ENCODE measurements around the gene SFXN2.
"Not testable (repeated sequence)": the region's sequence is repeated elsewhere in the genome, so short reads cannot be mapped to it uniquely, and the experiment has no call there.

The SFXN2 gene

DNA sequence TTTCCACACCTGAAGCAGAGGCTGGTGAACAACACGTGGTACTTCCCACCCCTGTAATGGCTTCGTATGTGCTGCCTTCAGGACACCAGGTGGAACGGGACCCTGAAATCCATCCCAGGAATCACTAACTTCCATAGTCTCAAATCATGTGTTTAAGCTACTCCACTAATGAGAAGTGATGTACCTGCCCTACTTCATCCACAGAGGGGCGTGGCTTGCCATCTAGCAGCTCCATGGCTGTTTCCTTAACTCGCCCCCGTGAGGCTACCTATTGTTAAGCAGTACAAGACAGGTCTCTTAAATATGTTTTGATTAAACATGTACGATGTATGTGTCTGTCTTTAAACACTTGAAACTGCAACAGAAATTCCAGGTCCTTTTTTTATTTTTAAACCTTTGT lies 32.0 kb upstream of the SFXN2 start:
- DNase-seq = no peak

DNA sequence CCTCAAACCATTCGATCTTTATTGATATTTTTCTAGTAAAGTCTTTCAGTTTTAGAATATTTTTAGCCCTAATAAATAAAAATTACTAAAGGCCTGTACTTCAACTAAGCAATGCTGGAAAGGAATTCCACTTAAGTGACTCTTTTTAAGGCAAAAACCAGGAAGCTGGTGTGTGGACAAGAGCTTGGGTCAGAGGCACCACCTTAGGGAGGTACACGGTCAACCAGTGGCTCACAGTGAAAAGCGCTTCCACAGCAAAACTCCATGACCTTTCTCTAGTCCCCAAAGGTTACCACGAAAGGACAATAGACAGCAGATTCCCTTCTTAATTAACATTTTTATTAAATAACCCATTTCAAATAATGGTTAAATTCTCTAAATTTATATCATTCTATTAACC lies 31.5 kb upstream of the SFXN2 start:
- no peak for DNase-seq

GRCh38 chr10:102683736-102684135 lies 30.7 kb upstream of the SFXN2 start:
- DNase-seq = no peak

GRCh38 chr10:102691285-102692066 lies 23.0 kb upstream of the SFXN2 start:
- DNase-seq = no peak

- not testable (repeated sequence) for DNase-seq
Measured at GRCh38 chr10:102695401-102695800, 19.0 kb upstream of the SFXN2 start.

GRCh38 chr10:102696736-102697135 lies 17.7 kb upstream of the SFXN2 start:
- no peak for DNase-seq

- no peak for DNase-seq
Measured at GRCh38 chr10:102698894-102699293, 15.5 kb upstream of the SFXN2 start.

DNA sequence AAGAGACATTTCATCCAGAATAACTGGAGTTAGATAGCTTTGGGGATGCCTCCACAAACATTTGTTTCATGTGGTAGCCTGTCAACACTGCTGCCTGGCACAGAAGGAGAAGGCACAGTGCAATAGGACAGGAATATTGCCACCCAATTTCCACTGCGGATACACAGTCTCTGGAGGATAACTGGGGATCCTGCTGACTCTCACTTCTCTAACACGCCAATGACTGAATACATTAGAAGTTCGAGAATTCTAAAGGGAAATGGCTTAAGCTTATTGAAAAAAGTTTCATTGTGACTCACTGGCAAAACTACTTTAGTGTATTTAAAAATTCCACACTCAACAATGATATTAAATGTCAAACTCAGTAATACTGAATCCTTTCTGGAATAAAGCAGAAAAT lies 13.2 kb upstream of the SFXN2 start:
- no peak for DNase-seq

GRCh38 chr10:102701796-102702195 lies 12.6 kb upstream of the SFXN2 start:
- no peak for DNase-seq

DNA sequence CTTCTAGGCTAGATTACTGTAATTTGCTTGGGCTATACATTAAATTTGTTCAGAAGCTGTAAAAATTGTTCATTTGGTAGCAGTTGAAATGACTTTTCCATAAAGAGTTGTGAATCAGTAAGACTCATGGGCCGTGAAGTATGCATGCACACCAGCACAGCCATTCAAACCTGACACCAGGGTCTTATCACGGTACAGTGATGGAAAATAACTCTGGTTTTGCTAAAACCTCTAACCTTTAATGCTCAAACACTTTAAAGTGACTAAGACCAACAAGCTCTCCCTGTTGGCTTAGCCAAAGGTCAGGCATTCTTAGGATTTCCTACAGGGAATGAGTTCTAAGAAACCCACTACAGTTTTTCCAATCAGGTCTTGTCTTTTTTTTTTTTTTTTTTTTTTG lies 11.7 kb upstream of the SFXN2 start:
- no peak for DNase-seq

DNA sequence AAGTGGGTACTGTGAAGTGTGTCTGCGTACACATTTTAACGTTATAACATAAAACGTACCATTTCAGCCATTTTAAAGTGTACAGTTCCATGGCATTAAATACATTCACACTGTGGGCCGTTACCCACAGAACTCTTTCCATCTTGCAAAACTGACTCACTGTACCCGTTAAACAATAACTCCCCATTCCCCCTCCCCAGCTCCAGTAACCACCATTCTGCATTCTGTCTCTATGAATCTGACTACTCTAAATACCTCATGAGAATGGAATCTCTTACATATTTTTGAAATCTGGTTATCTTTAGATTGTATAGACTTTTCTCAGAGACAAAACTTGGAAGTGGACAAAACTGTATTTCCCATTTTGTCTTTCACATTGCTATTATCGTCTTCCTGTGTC lies 9.5 kb upstream of the SFXN2 start:
- no peak for DNase-seq

GRCh38 chr10:102705531-102705930 lies 8.9 kb upstream of the SFXN2 start:
- DNase-seq = no peak

- no peak for DNase-seq
Measured at GRCh38 chr10:102710609-102711008, 3.8 kb upstream of the SFXN2 start.

DNA sequence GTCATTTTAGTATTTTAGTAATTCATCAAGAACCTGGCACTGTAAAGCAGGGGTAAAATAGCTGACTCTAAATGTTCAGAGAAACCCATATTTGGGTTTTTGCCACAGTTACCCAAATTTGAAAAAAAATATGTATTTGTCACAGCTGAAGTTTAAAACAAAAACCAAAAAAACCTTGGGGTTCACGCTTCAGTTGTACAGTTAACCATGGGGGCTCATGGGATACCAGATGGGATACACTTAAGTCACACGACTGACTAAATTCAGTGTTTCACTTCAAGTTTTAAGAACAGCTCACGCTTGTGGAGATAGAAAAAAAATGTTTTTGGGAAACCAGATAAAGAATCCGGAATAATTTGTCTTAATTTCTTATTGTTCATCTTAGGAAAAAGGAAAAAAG lies 2.3 kb upstream of the SFXN2 start:
- DNase-seq = no peak

GRCh38 chr10:102712843-102713538 lies 1.4 kb upstream of the SFXN2 start:
- DNase-seq = no peak

GRCh38 chr10:102713539-102713813 lies 960 bp upstream of the SFXN2 start:
- DNase-seq = no peak

GRCh38 chr10:102713814-102714620 lies 419 bp upstream of the SFXN2 start, which contains the start of gene ARL3:
Gene ARL3 (minus strand): TSS chr10:102714397. CDS start chr10:102714275, 122 bp downstream.
- peak; percentile 58 for DNase-seq

- no peak for DNase-seq
Measured at GRCh38 chr10:102715880-102716279, 1.4 kb downstream of the SFXN2 start.

- not testable (repeated sequence) for DNase-seq
Measured at GRCh38 chr10:102716900-102717565, 2.6 kb downstream of the SFXN2 start.

DNA sequence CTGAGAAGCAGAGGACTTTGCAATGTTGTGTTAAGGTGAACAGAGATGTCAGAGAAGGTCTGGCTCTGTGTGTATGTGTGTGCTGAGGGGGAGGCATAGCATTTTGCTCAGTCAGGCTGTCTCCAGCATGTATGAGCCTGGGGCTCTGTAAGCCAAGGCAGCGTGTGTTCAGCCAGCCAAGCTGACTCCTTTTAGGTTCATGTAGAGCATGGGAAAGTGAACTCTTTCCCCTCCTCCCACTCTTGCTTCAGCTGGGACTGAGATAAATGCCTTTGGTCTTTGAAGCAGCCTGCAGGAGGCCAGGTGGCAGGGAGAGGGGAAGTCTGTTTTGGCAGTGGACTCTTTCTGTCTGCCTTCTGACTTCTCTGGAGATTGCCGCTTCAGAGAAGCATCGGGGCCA lies 3.8 kb downstream of the SFXN2 start:
- DNase-seq = no peak

- no peak for DNase-seq
Measured at GRCh38 chr10:102720337-102720736, 5.9 kb downstream of the SFXN2 start.

DNA sequence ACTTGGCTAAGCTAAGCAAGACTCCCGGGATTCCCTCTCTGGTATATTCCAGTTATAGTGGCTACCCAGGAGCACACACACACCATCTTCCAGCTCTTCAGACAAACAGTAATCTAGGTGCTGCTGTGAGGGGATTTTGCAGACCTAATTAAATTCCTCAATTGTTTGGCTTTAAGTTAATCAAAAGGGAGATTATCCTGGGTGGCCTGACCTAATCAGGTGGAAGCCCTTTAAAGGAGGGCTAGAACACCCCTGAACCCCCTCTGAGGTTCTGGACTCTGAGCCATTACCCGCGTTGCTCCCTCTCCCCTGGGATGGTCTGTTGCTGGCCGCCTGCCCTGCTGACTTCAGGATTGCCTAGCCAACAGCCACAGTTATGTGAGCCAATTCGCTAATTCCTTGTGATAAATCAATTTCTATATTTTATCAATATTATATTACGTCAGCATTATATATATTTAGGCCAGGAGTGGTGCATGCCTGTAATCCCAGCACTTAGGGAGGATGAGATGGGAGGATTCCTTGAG lies 6.4 kb downstream of the SFXN2 start:
- DNase-seq = no peak

- no peak for DNase-seq
Measured at GRCh38 chr10:102721954-102722353, 7.5 kb downstream of the SFXN2 start.
